ENCODE measurements around the gene PLCB2. TPM values are rescaled to one million over a fixed set of nuclear protein-coding genes. Genes with fewer than 3 reads are reported as not detected.

The PLCB2 gene
- total and polyA plus RNA-seq, 9 of the 15 experiments (the other 6 are each of a cell fraction or from before 2014, with no cell fraction given), result 0.37 to 12.3 (median 8.0) TPM

DNA sequence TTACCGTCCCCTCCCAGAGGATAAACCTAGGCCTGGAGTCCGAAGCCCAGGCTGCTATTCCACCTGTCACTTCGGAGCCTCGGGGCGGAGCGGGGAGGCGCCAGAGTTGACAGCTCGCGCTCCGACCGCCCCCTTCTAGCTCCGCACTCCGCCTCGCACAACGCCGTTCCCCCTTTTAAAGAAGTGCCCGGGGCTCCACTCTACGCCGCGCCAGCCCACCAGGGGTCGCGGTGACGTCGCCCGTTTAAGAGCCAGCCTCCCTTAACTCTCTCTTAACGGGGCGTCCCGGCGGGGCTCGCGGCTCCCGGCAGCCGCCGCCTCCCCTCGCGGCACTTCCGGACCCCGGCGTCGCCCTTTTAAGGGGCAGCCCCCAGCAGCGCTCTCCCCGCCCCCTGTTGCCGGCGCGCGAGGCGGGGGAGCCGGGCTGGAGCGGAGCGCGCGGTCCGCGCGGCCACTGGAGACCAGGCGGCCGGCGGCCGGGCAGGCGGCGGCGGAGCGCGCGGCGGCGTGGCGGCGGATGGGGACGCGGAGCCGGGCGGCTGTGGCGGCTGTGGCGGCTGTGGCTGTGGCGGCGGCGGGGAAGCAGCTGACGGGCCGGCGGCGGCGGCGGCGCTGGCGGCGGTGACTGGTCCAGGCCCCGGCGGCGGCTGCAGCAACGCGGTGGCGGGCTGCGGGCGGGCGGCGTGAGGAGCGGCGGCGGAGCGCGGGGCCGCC lies 15.7 kb upstream of the PLCB2 start, which contains the start of gene INAFM2 (continued):
- TF ChIP-seq, protein P1, sequence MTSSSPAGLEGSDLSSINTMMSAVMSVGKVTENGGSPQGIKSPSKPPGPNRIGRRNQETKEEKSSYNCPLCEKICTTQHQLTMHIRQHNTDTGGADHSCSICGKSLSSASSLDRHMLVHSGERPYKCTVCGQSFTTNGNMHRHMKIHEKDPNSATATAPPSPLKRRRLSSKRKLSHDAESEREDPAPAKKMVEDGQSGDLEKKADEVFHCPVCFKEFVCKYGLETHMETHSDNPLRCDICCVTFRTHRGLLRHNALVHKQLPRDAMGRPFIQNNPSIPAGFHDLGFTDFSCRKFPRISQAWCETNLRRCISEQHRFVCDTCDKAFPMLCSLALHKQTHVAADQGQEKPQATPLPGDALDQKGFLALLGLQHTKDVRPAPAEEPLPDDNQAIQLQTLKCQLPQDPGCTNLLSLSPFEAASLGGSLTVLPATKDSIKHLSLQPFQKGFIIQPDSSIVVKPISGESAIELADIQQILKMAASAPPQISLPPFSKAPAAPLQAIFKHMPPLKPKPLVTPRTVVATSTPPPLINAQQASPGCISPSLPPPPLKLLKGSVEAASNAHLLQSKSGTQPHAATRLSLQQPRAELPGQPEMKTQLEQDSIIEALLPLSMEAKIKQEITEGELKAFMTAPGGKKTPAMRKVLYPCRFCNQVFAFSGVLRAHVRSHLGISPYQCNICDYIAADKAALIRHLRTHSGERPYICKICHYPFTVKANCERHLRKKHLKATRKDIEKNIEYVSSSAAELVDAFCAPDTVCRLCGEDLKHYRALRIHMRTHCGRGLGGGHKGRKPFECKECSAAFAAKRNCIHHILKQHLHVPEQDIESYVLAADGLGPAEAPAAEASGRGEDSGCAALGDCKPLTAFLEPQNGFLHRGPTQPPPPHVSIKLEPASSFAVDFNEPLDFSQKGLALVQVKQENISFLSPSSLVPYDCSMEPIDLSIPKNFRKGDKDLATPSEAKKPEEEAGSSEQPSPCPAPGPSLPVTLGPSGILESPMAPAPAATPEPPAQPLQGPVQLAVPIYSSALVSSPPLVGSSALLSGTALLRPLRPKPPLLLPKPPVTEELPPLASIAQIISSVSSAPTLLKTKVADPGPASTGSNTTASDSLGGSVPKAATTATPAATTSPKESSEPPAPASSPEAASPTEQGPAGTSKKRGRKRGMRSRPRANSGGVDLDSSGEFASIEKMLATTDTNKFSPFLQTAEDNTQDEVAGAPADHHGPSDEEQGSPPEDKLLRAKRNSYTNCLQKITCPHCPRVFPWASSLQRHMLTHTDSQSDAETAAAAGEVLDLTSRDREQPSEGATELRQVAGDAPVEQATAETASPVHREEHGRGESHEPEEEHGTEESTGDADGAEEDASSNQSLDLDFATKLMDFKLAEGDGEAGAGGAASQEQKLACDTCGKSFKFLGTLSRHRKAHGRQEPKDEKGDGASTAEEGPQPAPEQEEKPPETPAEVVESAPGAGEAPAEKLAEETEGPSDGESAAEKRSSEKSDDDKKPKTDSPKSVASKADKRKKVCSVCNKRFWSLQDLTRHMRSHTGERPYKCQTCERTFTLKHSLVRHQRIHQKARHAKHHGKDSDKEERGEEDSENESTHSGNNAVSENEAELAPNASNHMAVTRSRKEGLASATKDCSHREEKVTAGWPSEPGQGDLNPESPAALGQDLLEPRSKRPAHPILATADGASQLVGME (CRISPR knock-in tag; IDR thresholded peaks at IDR 0.05), result 0 out of 2 replicates have a peak, but pooled peaks have one; percentile 8
- no peak for TF ChIP-seq ZNF124 (CRISPR knock-in tag; IDR thresholded peaks at IDR 0.05)
- no peak for TF ChIP-seq LARP7 (IDR thresholded peaks at IDR 0.05)
- TF ChIP-seq CHCHD3 (CRISPR knock-in tag; IDR thresholded peaks at IDR 0.05), result no peak
- TF ChIP-seq ATF4 (CRISPR knock-in tag; IDR thresholded peaks at IDR 0.05), result no peak
- no peak for TF ChIP-seq MAFG (tag; conservative IDR thresholded peaks at IDR 0.05)
- no peak for TF ChIP-seq ZNF668 (CRISPR knock-in tag; IDR thresholded peaks at IDR 0.05)
- no peak for TF ChIP-seq CBX8 (IDR thresholded peaks at IDR 0.05; ENCODE audit: borderline replicate concordance, extremely low read depth, low read depth, low read length, poor library complexity, severe bottlenecking)
- no peak for TF ChIP-seq RBM15 (IDR thresholded peaks at IDR 0.05; ENCODE audit: insufficient read depth, low read length)
- TF ChIP-seq ZNF717 (CRISPR knock-in tag; IDR thresholded peaks at IDR 0.05), result no peak
- TF ChIP-seq, protein P2, sequence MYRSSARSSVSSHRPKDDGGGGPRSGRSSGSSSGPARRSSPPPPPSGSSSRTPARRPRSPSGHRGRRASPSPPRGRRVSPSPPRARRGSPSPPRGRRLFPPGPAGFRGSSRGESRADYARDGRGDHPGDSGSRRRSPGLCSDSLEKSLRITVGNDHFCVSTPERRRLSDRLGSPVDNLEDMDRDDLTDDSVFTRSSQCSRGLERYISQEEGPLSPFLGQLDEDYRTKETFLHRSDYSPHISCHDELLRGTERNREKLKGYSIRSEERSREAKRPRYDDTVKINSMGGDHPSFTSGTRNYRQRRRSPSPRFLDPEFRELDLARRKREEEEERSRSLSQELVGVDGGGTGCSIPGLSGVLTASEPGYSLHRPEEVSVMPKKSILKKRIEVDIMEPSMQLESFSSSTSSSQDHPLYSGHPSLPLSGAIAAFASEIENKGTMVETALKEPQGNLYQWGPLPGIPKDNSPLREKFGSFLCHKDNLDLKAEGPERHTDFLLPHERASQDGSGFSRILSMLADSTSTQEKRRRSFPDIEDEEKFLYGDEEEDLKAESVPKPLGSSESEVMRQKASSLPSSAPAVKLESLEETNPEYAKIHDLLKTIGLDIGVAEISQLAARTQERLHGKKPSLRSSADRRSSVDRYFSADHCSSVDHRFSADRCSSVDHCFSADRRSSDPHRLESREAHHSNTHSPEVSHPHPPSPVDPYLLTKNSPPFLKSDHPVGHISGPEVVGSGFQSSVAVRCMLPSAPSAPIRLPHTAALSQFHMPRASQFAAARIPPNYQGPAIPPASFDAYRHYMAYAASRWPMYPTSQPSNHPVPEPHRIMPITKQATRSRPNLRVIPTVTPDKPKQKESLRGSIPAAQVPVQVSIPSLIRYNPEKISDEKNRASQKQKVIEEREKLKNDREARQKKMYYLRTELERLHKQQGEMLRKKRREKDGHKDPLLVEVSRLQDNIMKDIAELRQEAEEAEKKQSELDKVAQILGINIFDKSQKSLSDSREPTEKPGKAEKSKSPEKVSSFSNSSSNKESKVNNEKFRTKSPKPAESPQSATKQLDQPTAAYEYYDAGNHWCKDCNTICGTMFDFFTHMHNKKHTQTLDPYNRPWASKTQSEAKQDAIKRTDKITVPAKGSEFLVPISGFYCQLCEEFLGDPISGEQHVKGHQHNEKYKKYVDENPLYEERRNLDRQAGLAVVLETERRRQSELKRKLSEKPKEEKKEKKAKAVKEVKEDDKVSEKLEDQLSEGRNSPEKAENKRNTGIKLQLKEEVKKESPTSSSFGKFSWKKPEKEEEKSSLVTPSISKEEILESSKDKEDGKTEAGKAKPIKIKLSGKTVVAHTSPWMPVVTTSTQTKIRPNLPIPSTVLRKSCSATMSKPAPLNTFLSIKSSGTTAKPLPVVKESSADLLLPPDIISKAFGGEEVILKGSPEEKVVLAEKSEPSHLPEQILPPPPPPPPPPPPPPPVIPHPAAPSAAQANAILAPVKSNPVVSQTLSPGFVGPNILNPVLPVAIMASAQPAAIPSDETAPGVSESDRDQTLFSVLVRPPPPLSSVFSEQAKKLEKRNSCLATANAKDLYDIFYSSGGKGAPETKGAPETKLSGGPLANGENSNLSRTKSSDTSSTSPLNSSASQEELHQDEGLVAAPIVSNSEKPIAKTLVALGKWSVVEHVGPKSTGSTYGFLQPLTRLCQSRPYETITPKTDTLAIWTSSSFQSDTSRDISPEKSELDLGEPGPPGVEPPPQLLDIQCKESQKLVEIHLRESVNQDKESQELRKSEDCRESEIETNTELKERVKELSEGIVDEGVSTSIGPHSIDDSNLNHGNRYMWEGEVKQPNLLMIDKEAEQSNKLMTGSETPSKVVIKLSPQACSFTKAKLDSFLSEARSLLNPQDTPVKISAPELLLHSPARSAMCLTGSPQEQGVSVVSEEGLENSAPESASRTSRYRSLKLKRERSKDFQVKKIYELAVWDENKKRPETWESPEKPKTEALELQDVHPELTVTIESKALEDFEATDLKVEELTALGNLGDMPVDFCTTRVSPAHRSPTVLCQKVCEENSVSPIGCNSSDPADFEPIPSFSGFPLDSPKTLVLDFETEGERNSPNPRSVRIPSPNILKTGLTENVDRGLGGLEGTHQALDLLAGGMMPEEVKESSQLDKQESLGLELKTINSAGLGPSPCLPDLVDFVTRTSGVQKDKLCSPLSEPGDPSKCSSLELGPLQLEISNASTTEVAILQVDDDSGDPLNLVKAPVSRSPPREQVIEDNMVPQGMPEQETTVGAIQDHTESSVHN (IDR thresholded peaks at IDR 0.05; ENCODE audit: borderline replicate concordance in 1 of 2, low read depth in 1 of 2), result no peak
- TF ChIP-seq MTA3 (IDR thresholded peaks at IDR 0.05; ENCODE audit: borderline replicate concordance), result peak; percentile 81
